Measurements from ENCODE around the gene C5AR2. TPM values are rescaled to one million over a fixed set of nuclear protein-coding genes. Genes with fewer than 3 reads are reported as not detected.
"Not testable (repeated sequence)": the region's sequence is repeated elsewhere in the genome, so short reads cannot be mapped to it uniquely, and the experiment has no call there.

The C5AR2 gene
- polyA plus RNA-seq, 1 donor, result 0.47 TPM

GRCh38 chr19:47358936-47359335 is 27.0 kb downstream of the C5AR2 start:
- no peak for DNase-seq (ENCODE audit: low read depth)

- no peak for DNase-seq (ENCODE audit: low read depth)
Measured at GRCh38 chr19:47362321-47362720, 30.3 kb downstream of the C5AR2 start.

- no peak for DNase-seq (ENCODE audit: low read depth)
Measured at GRCh38 chr19:47363758-47364531, 32.0 kb downstream of the C5AR2 start.

- DNase-seq (ENCODE audit: low read depth), result not testable (repeated sequence)
Measured at GRCh38 chr19:47365455-47365854, 33.5 kb downstream of the C5AR2 start.

- no peak for DNase-seq (ENCODE audit: low read depth)
Measured at GRCh38 chr19:47370045-47370611, 38.2 kb downstream of the C5AR2 start.

- DNase-seq (ENCODE audit: low read depth), result no peak
Measured at GRCh38 chr19:47371261-47371660, 39.3 kb downstream of the C5AR2 start.

GRCh38 chr19:47372603-47373002 is 40.6 kb downstream of the C5AR2 start:
- no peak for DNase-seq (ENCODE audit: low read depth)

GRCh38 chr19:47373246-47374240 is 41.6 kb downstream of the C5AR2 start:
- DNase-seq (ENCODE audit: low read depth), result no peak

GRCh38 chr19:47374876-47375693 is 43.1 kb downstream of the C5AR2 start:
- DNase-seq (ENCODE audit: low read depth), result no peak

GRCh38 chr19:47375694-47376588 is 44.0 kb downstream of the C5AR2 start:
- no peak for DNase-seq (ENCODE audit: low read depth)

GRCh38 chr19:47376589-47377144 is 44.7 kb downstream of the C5AR2 start:
- no peak for DNase-seq (ENCODE audit: low read depth)

GRCh38 chr19:47377208-47377701 is 45.3 kb downstream of the C5AR2 start:
- DNase-seq (ENCODE audit: low read depth), result no peak

GRCh38 chr19:47377801-47378200 is 45.8 kb downstream of the C5AR2 start:
- no peak for DNase-seq (ENCODE audit: low read depth)

GRCh38 chr19:47378246-47378645 is 46.3 kb downstream of the C5AR2 start:
- no peak for DNase-seq (ENCODE audit: low read depth)

- DNase-seq (ENCODE audit: low read depth), result no peak
Measured at GRCh38 chr19:47379381-47379938, 47.5 kb downstream of the C5AR2 start.

- no peak for DNase-seq (ENCODE audit: low read depth)
Measured at GRCh38 chr19:47380559-47380958, 48.6 kb downstream of the C5AR2 start.

GRCh38 chr19:47381121-47381520 is 49.1 kb downstream of the C5AR2 start:
- no peak for DNase-seq (ENCODE audit: low read depth)

GRCh38 chr19:47381653-47382279 is 49.8 kb downstream of the C5AR2 start:
- no peak for DNase-seq (ENCODE audit: low read depth)

- not testable (repeated sequence) for DNase-seq (ENCODE audit: low read depth)
Measured at GRCh38 chr19:47383890-47384289, 51.9 kb downstream of the C5AR2 start.
